Mesothelial cell of epicardium (in vitro differentiated cells): ENCODE results near the gene ZMYND8. TPM values are rescaled to one million over a fixed set of nuclear protein-coding genes. Genes with fewer than 3 reads are reported as not detected.
"Not testable (repeated sequence)": the region's sequence is repeated elsewhere in the genome, so short reads cannot be mapped to it uniquely, and the experiment has no call there.

Experiments
- DNase-seq, 2 experiments: peaks; one replicate each; pipeline ENCODE4 v3.0.0; 2021; ENCODE audit warnings: low spot score in 2 of 2; ENCODE audit not compliant: unreplicated experiment in 2 of 2
- H3K27ac Mint-ChIP-seq: 2 replicates; pipeline ENCODE4 v1.8.0; 2021; ENCODE audit warnings: mixed read lengths
- H3K27me3 Mint-ChIP-seq: 2 replicates; pipeline ENCODE4 v1.8.0; 2021; ENCODE audit warnings: low read depth, mixed read lengths
- H3K36me3 Mint-ChIP-seq: 2 replicates; pipeline ENCODE4 v1.8.0; 2021; ENCODE audit warnings: mixed read lengths
- H3K4me1 Mint-ChIP-seq: 2 replicates; pipeline ENCODE4 v1.8.0; 2021; ENCODE audit warnings: mixed read lengths
- H3K4me3 Mint-ChIP-seq: 2 replicates; pipeline ENCODE4 v1.8.0; 2021; ENCODE audit warnings: mild to moderate bottlenecking, moderate library complexity, mixed read lengths
- H3K9me3 Mint-ChIP-seq: 2 replicates; pipeline ENCODE4 v1.8.0; 2021; ENCODE audit warnings: mixed read lengths
- CTCF ChIP-seq: fragments of 200-600 bp; sonication (generic); IDR thresholded peaks from one replicate; pipeline ENCODE4 v1.5.0; 2021; ENCODE audit warnings: antibody characterized with exemption; ENCODE audit not compliant: unreplicated experiment
- total RNA-seq: library from RNA; stranded (reverse); gene quantifications from 3 replicates; pipeline ENCODE4 v1.2.1, GENCODE V29; 2021

The ZMYND8 gene
- total RNA-seq = 119 to 120 TPM (median 119 TPM) in 3 replicates

GRCh38 chr20:47356526-47357295 is at the start of gene ZMYND8:
Gene ZMYND8, minus strand, starts transcription at chr20:47356699. Its CDS starts 29 bp downstream, at chr20:47356670.
- Mint-ChIP-seq H3K4me1 (peaks cover 73% of the 10 kb centered on the region), H3K9me3 (no peaks in the 10 kb centered on the region), H3K4me3 (peak within 1 kb of the TSS; percentile 67), H3K27me3 (no peaks in the 10 kb centered on the region), H3K27ac (no peak within 1 kb of the TSS), H3K36me3 (no peaks in the 10 kb centered on the region)
- DNase-seq = peak; percentile 73 to 99
- no peak for TF ChIP-seq CTCF

DNA sequence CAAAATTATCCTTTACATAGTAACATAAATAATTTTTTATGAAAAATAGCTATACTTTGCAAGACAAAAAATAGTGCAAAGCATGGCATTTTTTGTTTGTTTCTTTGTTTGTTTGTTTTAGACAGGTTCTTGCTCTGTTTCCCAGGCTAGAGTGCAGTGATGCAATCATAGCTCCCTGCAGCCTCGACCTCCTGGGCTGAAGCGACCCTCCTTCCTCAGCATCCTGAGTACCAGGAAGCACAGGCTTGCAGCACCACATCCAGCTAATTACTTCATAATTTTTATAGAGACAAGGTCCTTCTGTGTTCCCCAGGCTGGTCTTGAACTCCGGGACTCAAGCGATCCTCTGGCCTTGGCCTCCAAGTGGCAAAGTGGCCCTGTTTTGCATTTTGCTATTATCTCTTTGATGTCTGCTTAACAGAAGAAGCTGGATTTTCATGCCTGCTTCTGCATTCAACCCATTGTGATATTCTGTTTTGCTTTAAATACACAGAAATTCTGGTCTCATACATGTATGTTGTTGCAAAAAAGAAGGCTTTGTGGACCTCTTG is 49.4 kb upstream of the ZMYND8 start:
- Mint-ChIP-seq H3K36me3 (no peaks in the 10 kb centered on the region), H3K4me1 (no peaks in the 10 kb centered on the region), H3K27me3 (no peaks in the 10 kb centered on the region), H3K27ac (no peak overlapping the region), H3K9me3 (no peaks in the 10 kb centered on the region), H3K4me3 (no peak overlapping the region)
- no peak for DNase-seq
- TF ChIP-seq CTCF = no peak

- Mint-ChIP-seq H3K27me3 (no peaks in the 10 kb centered on the region), H3K36me3 (no peaks in the 10 kb centered on the region), H3K4me1 (no peaks in the 10 kb centered on the region), H3K27ac (no peak overlapping the region), H3K4me3 (no peak overlapping the region), H3K9me3 (peaks cover 4% of the 10 kb centered on the region)
- DNase-seq = no peak
- TF ChIP-seq CTCF = no peak
Measured at GRCh38 chr20:47400685-47401084, 44.2 kb upstream of the ZMYND8 start.

DNA sequence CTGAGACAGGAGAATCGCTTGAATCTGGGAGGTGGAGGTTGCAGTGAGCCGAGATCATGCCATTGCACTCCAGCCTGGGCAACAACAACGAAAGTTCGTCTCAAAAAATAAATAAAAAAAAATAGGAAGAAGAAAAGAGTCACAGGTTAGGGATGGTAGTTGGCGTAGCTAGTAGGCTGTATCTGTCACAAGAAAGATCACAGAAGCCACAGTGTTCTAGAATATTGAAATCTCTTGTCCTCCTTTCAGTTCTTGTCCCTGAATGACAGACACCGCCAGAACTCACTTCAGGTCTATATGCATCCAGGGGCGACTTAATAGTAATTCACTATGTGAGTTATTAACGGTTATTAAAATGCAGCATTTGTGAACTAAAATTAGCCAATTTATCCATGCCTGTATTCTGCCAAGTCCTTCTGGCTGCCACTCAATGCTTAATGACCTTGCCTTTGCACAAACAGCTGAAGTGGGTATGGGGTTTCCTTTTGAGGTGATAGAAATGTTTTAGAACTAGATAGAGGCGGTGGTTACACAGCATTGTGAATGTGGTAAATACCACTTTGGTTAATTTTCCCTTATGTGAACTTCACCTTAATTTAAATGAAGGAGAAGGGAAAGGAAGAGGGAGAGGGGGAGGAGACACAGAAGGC is 41.3 kb upstream of the ZMYND8 start:
- DNase-seq = no peak
- Mint-ChIP-seq H3K4me3 (no peak overlapping the region), H3K27ac (no peak overlapping the region), H3K4me1 (no peaks in the 10 kb centered on the region), H3K36me3 (no peaks in the 10 kb centered on the region), H3K27me3 (no peaks in the 10 kb centered on the region), H3K9me3 (peaks cover 4% of the 10 kb centered on the region)
- no peak for TF ChIP-seq CTCF

GRCh38 chr20:47396762-47397476 is 40.4 kb upstream of the ZMYND8 start:
- Mint-ChIP-seq H3K9me3 (peaks cover 4% of the 10 kb centered on the region), H3K4me1 (no peaks in the 10 kb centered on the region), H3K4me3 (no peak overlapping the region), H3K27ac (peak overlapping the region; percentile 6), H3K36me3 (no peaks in the 10 kb centered on the region), H3K27me3 (no peaks in the 10 kb centered on the region)
- no peak for DNase-seq
- TF ChIP-seq CTCF = no peak

DNA sequence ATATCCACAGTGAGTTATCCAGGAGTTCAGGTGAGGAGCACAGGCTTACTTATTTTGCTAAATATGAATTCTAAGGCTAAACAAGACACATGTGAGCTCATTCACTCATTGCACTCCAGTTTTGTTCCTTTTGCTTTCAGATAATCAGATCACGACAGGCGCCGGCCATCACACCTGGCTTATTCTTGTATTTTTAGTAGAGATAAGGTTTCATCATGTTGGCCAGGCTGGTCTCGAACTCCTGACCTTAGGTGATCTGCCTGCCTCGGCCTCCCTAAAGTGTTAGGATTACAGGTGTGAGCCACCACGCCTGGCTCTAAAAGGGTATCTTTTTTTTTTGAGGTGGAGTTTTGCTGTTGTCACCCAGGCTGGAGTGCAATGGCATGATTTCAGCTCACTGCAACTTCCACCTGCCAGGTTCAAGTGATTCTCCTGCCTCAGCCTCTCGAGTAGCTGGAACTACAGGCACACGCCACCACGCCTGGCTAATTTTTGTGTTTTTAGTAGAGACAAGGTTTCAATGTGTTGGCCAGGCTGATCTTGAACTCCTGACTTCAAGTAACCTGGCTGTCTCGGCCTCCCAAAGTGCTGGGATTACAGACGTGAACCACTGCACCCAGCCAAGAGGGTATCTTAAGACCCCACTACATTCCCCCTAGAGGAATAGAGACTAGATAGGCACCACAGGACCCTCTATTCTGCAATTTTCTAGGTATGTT is 37.5 kb upstream of the ZMYND8 start:
- H3K9me3 Mint-ChIP-seq = not testable (repeated sequence)

More for the DNA sequence above, 37.5 kb upstream of the ZMYND8 start:
- DNase-seq, H3K27me3 Mint-ChIP-seq, H3K36me3 Mint-ChIP-seq, H3K4me3 Mint-ChIP-seq, H3K4me1 Mint-ChIP-seq, H3K27ac Mint-ChIP-seq: not testable (repeated sequence)
